GM18526 (cell line): ENCODE measurements around the gene CMTM2.

Experiments
- POLR2A ChIP-seq: IDR thresholded peaks from 3 replicates; pipeline ENCODE4 v1.6.1; 2011; ENCODE audit not compliant: insufficient read length; ENCODE audit errors: extremely low read depth

CMTM2 gene, protein sequence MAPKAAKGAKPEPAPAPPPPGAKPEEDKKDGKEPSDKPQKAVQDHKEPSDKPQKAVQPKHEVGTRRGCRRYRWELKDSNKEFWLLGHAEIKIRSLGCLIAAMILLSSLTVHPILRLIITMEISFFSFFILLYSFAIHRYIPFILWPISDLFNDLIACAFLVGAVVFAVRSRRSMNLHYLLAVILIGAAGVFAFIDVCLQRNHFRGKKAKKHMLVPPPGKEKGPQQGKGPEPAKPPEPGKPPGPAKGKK

DNA sequence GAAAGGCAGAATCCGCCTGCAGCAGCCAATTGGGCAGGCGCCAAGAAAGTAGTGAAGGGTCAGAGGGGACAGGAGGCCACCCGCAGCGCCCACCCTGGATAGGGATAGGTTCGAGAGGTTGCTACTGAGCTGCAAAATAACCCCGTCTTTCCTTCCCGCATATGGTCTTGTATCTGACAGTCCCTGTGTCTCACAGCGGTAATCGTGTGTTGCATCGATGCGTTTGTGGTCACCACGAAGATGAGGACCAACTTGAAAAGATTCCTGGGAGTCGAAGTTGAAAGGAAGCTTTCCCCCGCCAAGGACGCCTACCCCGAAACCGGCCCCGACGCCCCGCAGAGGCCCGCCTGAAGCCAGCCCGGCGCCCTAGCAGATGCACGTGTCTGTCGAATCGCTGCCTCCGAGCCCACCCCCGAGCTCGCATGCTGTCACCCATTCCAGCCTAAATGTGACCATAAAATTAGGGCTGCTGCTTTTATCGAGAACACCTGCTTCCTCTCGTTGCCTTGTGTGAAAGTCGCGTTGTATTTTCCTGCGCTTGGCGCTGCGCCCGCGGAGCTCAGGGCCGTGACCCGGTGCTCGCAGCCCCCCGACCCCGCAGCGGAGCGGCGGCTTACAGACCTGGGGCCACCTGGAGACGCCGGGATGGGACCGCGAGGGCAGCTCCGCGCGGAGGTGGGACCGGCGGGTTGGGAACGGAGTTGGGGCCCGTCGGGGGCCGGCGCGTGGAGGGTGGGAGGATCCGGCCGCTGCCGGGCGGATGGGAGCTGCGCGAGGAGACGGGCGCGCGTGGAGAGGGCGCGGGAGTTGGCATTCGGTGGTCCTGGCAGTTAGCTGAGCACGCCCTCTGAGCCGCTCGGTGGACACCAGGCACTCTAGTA, at the start of gene CMTM2:
Gene CMTM2 (plus strand): TSS at position 813 of the 881 bp plus-strand sequence. CDS start 145 bp downstream, outside the sequence.
- TF ChIP-seq POLR2A: no peak

DNA sequence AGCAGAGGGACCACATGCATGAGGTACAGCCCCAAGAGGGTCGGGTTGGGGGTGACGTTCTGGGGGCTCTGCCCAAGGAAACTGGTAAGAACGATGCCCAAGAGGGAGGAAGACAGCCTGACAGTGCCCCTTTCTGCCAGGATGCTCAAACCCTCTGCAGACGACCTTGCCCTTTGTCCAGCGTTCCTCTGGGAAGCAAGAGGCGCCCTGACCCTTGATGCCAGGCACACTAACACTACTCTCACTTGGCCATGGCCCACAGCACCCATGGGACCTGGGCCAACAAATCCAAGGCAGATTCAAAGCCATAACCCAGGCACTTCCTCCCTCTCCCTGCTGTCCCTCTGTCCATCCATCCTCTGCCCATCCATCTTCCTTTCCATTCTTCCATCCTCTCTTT, 49.8 kb upstream of the CMTM2 start:
- no peak for TF ChIP-seq POLR2A

DNA sequence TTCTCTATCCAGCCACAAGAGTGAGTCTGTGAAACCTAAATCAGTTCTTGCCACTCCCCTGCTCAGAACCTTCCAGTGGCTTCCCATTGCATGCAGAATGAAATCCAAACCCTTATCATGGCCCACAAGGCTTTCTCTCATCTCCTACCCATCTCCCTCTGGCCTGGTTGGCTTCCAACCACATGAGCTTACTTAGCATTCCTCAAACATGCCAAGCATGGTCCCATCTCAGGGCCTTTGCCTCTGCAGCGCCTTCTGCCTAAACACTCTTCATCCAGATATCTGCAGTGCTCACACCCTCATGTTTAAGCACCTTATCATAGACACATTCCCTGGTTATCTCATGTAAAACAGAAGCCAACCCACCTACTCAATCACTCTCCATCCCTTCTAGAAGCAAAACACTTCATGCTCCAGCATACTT, 44.9 kb upstream of the CMTM2 start:
- no peak for TF ChIP-seq POLR2A

DNA sequence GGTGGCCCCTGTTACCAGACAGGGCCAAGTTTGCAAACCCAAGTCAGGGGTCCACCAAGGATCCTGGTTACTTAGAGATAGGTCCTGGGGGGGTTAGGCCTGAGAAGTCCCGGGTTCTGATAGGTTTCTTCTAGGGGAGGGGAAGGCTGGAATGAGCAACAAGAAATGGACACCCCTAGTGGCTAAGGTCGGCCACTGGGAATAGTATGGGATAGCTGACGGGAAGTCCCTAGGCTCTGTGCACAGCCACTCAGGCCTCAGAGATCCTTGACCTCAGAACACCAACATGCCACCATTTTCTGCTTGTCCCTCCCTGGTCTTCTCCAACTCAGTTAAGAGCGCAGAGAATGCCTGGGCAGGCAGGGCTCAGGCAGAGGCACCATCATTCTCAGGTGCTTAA, 42.7 kb upstream of the CMTM2 start:
- TF ChIP-seq POLR2A: no peak

DNA sequence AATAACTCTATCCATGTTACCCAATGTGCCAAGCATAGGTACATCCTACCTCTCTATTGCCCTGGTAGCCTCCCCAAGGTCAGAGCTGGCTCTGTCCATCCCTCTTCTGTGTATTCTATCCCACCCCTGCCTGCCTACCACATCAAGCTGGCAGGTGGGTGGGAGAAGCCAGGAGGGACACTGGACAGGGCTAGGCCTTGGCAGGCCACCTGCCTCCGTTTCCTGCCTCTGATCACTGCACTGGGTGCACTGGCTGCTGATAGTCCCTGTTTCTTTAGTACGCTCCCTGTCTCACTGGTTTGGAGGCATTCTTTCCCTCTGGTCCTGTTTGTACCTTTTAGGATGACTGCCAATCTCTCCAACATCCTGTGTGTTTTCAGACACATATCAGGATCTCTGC, 42.0 kb upstream of the CMTM2 start:
- no peak for TF ChIP-seq POLR2A

DNA sequence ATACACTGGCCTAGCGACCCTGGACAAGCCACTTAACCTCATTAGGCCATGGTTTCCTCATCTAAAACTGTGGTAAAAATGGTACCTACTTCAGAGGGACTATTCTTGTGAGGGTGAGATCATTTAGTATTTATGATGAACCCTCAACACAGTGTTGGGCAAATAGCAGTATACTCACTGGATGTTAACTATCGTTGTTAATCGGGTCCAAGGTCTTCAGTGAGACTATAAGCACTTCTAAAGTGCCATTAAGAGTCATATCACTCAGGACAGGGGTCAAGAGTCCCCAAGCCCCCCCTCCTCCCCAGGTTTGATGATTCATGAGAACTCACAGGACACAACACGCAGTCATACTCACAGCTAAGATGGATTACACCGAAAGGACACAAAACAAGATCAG, 40.4 kb upstream of the CMTM2 start:
- no peak for TF ChIP-seq POLR2A

DNA sequence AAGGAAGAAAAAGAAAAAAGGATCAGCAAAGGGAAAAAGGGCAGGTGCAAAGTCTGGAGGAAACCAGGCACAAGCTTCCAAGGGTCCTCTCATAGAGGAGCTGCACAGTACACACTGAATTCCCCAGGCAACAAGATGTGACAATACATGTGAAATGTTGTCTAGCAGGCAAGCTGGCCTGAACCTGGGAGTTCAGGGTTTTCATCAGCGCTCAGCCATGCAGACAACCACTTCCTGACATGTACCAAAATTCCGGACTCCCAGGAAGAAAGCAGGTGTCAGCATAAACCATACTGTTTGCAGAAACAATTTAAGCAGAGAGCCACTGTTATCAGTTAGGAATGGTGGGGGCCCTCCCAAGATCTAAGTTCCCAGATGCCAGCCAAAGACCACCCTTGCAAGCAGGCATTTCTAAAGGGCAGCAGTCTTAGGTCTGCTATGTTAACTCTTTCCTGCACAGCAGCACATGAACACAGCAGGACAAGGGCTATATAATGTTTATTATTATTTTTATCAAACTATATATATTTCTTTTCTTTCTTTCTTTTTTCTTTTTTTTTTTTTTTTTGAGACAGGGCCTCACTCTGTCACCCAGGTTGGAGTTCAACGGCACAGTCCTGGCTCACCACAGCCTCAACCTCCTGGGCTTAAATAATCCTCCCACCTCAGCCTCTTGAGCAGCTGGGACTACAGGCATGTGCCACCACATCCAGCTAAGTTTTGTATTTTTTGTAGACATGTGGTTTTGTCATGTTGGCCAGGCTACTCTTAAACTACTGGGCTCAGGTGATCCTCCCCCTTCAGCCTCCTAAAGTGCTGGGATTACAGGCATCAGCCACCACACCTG, 39.4 kb upstream of the CMTM2 start:
- TF ChIP-seq POLR2A: no peak

DNA sequence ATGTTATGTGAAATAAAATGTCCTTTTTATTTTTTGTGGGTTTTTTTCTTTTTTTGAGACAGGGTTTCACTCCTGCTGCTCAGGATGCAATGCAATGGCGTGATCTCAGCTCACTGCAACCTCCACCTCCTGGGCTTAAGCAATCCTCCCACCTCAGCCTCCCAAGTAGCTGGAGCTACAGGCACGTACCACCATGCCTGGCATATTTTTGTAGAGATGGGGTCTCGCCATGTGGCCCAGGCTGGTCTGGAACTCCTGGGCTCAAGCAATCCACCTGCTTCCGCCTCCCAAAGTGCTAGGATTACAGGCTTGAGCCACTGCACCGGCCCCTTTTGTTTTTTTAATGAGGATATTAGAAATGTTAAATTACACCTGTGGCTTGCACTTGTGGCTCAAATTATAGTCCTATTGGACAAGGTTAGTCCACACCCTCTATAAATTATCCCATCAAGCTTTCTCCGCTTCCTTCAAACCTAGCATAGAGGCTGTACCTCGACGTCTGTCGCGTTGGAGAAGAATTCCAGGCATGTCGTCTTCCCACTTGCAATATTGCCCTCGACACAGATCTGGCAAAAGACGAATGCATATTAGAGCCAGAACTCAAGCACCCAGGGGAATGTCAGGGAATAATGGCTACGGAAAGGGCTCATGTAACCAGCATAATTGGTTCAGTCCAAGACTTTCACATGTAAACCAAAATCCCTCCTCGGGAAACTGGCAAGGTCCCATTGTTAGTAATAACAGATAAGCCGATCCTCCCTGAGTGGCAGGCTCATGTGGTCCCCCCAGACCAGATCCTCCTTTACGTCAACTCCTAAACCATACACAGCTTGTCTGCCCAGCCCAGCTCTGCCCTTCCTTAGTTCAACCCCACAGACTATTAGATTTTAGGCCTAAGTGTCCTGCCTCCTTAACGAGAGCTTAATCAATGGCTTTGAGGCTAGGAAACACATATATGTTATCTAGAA, 37.6 kb upstream of the CMTM2 start:
- TF ChIP-seq POLR2A: no peak

DNA sequence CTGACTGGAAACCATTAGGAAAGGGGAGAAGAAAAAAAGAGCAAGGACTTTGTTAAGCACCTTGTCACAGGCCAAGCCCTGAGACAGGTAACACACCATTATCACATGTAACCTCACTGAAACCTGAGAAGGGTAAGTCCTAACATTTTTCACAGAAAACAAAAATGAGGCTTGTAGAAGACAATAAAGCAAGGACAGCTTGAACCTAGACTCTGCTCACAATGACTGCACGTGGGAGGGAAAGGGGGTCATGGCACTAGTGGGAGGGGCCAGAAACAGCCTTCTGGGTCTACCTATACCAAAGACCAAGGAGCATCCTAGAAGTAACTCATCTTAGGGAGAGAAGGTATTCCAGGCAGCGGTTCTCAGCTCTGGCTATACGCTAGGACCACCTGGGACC, 36.9 kb upstream of the CMTM2 start:
- no peak for TF ChIP-seq POLR2A

DNA sequence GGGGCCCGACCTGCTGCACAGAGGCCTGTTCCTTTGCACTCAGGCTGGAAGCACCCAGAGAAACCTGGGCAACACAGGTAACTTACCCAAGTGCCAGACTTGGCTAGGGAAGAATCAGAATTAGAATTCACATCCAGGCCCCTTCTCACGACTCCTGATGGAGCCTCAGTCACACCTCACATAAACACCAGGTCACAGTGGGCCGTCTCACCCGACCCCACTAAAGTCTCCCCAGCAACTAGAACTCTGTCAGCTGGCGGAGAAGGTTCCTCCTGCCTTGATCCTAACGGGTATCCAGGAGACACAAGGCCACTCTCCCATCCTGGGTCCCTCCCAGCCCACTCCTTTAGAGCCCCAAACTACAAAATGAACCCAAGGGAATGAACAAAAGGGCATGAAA, 35.7 kb upstream of the CMTM2 start:
- no peak for TF ChIP-seq POLR2A

DNA sequence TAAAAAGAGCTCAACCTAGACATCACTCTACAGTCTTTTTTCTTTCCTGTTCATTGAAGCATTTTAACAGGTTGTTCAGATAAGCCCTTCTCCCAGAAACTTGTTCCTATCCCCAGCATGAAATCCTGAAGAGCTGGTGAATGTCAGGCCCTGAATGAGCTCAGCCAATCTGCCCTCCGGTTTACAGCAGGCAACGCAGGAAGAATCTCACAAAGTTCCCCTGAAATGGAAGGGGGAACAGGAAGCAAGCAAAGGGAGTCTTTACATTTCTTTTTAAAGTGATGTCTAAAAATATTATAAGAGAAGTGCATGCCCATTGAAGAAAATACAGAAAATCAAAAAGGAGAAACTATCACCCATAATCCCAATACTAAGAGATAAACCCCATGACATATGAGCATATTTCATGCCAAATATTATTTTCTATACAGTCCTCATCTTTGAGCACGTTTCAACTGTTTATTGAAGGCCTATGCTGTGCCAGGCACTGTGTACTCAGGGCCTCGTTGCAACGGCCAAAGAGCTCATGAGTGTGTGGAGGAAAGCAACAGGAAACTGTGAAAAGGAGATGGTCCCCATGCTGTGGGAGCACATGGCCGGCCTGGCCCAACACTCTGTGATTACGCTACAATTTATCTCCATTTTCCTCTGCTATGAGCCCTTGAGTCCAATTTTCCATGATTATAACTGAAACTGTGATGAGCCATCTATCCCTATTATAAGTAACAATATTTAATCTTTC, 35.1 kb upstream of the CMTM2 start:
- no peak for TF ChIP-seq POLR2A

DNA sequence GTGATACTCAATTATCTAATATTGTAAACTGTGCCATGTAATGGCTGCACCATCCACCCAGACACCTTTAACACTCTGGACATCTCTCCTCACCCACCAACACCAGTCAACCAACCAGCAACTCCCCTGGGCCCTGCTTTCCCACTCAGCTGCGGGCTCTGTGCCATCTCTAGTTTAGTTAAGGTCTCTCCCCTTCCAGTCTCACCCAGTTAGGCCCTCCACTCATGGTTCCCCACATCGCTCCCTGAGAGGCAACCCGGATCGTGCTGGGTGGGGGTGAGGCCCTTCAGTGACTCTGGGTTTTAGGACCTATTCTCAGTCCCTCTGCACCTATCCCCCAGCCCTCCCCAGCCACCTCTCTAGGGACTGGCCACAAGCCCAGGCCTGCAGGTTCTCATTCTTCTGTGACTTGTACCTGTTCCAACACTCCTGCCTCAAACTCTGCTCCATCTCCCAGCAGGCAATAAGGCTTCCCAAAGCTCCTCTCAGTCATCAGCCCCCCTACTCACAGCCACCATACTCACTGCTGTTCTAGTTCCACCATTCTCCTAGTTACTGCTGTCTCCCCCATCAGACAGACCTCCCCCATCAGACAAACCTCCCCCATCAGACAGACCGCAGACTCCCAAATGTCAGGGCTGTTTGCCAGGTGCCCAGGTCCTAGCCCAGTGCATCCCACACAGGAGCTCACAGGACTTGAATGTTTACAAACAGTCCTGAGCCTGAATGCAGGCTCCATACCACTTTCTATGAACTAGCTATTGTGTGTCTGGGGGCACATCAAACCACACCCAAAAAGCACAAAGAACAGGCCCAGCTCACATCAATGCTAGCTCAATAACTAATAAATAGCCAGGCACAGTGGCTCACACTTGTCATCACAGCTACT, 31.9 kb upstream of the CMTM2 start:
- no peak for TF ChIP-seq POLR2A

DNA sequence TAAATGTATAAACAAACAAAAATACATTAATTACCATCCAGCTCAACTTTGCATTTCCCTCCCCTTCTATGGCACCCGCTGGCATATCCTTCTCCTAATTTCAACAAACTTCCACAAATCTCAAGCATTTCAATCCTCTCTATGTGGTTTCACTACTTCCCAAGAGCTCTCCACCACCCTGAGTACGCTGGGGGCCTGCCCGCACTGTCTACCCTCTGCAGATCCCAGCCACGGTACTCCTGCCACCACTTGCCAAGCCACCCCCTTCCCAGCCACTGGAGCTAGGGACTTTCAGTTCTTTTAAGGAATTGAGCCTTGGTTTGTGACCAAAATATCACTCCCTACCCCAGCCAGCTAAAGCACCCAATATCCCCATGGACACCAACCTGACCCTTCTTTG, 31.2 kb upstream of the CMTM2 start:
- no peak for TF ChIP-seq POLR2A
